Measurements from ENCODE around the gene TIFAB. TPM values are rescaled to one million over a fixed set of nuclear protein-coding genes. Genes with fewer than 3 reads are reported as not detected.

The TIFAB gene
- total and polyA plus RNA-seq, 4 experiments from 2014 or later: 0.19 TPM; not detected in 3

- POLR2A ChIA-PET (ENCODE audit: partially characterized antibody): no interaction called here
- H3K36me3 Mint-ChIP-seq: no peaks in the 10 kb centered on the region
- no peak overlapping the region for H3K27ac Mint-ChIP-seq
- CTCF ChIA-PET (ENCODE audit: partially characterized antibody): interaction anchor here (1.0 to 2.1 kb wide), 3 partner anchors 12 to 96 kb away, joined by 3 to 8 read pairs (median 3); no protein-coding TSS in a partner anchor
- peaks cover 3 to 6% (median 5%) of the 10 kb centered on the region in 4 donors for H3K4me1 Mint-ChIP-seq
- H3K9me3 Mint-ChIP-seq: no peaks in the 10 kb centered on the region
- no peak overlapping the region for H3K4me3 ChIP-seq (ENCODE audit: low read length in 2 of 2)
- no peaks in the 10 kb centered on the region for H3K9me3 ChIP-seq (ENCODE audit: control insufficient read depth in 1 of 2, low read length in 2 of 2)
- no peak overlapping the region for H3K4me3 Mint-ChIP-seq
- no peaks in the 10 kb centered on the region for H3K4me1 ChIP-seq (ENCODE audit: insufficient read depth, low read length)
- H3K27ac ChIP-seq (ENCODE audit: low read depth, low read length): no peak overlapping the region
- no peaks in the 10 kb centered on the region for H3K27me3 ChIP-seq (ENCODE audit: insufficient read depth, low read length)
- DNase-seq: no peak
- intact Hi-C loops (cut with micrococcal nuclease): no loop called here
- peaks cover 15 to 33% of the 10 kb centered on the region in 2 donors for H3K27me3 Mint-ChIP-seq
- H3K36me3 ChIP-seq (ENCODE audit: insufficient read depth, low read length): no peaks in the 10 kb centered on the region
These were observed 17.8 kb upstream of the TIFAB start for GRCh38 chr5:135469911-135470310.

- peaks cover 15 to 35% of the 10 kb centered on the region in 2 donors for H3K27me3 Mint-ChIP-seq
- intact Hi-C loops (cut with micrococcal nuclease): no loop called here
- no peak overlapping the region for H3K27ac Mint-ChIP-seq
- Histone ChIP-seq H3K4me3 (ENCODE audit: low read length in 2 of 2) (no peak overlapping the region), H3K36me3 (ENCODE audit: insufficient read depth, low read length) (no peaks in the 10 kb centered on the region), H3K27me3 (ENCODE audit: insufficient read depth, low read length) (no peaks in the 10 kb centered on the region), H3K4me1 (ENCODE audit: insufficient read depth, low read length) (no peaks in the 10 kb centered on the region), H3K9me3 (ENCODE audit: control insufficient read depth in 1 of 2, low read length in 2 of 2) (no peaks in the 10 kb centered on the region), H3K27ac (ENCODE audit: low read depth, low read length) (no peak overlapping the region)
- no peak overlapping the region for H3K4me3 Mint-ChIP-seq
- ChIA-PET POLR2A (ENCODE audit: partially characterized antibody) (no interaction called here), CTCF (ENCODE audit: partially characterized antibody) (interaction anchor here (2.1 to 8.4 kb wide), 2 partner anchors 11 to 83 kb away, joined by 8 to 100 read pairs; no protein-coding TSS in a partner anchor)
- no peaks in the 10 kb centered on the region for H3K36me3 Mint-ChIP-seq
- peaks cover 3 to 6% (median 5%) of the 10 kb centered on the region in 4 donors for H3K4me1 Mint-ChIP-seq
- no peaks in the 10 kb centered on the region for H3K9me3 Mint-ChIP-seq
- DNase-seq: no peak
These were observed 16.4 kb upstream of the TIFAB start for GRCh38 chr5:135468541-135468940.

GRCh38 chr5:135467871-135468485, 15.8 kb upstream of the TIFAB start:
- Mint-ChIP-seq H3K4me1 (peaks cover 3 to 6% (median 5%) of the 10 kb centered on the region in 4 donors), H3K36me3 (no peaks in the 10 kb centered on the region), H3K27ac (no peak overlapping the region), H3K4me3 (peak overlapping the region in 1 of 8 donors; percentile 11), H3K27me3 (peaks cover 15 to 32% of the 10 kb centered on the region in 2 donors), H3K9me3 (no peaks in the 10 kb centered on the region)
- intact Hi-C loops (cut with micrococcal nuclease): no loop called here
- H3K4me3 ChIP-seq (ENCODE audit: low read length in 2 of 2): no peak overlapping the region
- no peaks in the 10 kb centered on the region for H3K9me3 ChIP-seq (ENCODE audit: control insufficient read depth in 1 of 2, low read length in 2 of 2)
- CTCF ChIA-PET (ENCODE audit: partially characterized antibody): interaction anchor here (3.3 to 8.4 kb wide), 2 partner anchors 83 to 98 kb away, joined by 50 to 100 read pairs; no protein-coding TSS in a partner anchor
- H3K27me3 ChIP-seq (ENCODE audit: insufficient read depth, low read length): no peaks in the 10 kb centered on the region
- H3K4me1 ChIP-seq (ENCODE audit: insufficient read depth, low read length): no peaks in the 10 kb centered on the region
- DNase-seq: no peak
- POLR2A ChIA-PET (ENCODE audit: partially characterized antibody): no interaction called here
- no peaks in the 10 kb centered on the region for H3K36me3 ChIP-seq (ENCODE audit: insufficient read depth, low read length)
- H3K27ac ChIP-seq (ENCODE audit: low read depth, low read length): no peak overlapping the region

GRCh38 chr5:135467051-135467625, 15.0 kb upstream of the TIFAB start:
- ChIA-PET CTCF (ENCODE audit: partially characterized antibody) (interaction anchor here (1.1 to 8.4 kb wide), 7 partner anchors 8 to 99 kb away, joined by 3 to 100 read pairs (median 4); no protein-coding TSS in a partner anchor), POLR2A (ENCODE audit: partially characterized antibody) (no interaction called here)
- no peak for DNase-seq
- no peak overlapping the region for H3K27ac ChIP-seq (ENCODE audit: low read depth, low read length)
- no peaks in the 10 kb centered on the region for H3K36me3 ChIP-seq (ENCODE audit: insufficient read depth, low read length)
- no peaks in the 10 kb centered on the region for H3K4me1 ChIP-seq (ENCODE audit: insufficient read depth, low read length)
- Mint-ChIP-seq H3K27me3 (peaks cover 15 to 31% of the 10 kb centered on the region in 2 donors), H3K9me3 (no peaks in the 10 kb centered on the region), H3K27ac (no peak overlapping the region), H3K4me3 (no peak overlapping the region), H3K4me1 (peaks cover 4 to 11% (median 6%) of the 10 kb centered on the region in 4 donors), H3K36me3 (no peaks in the 10 kb centered on the region)
- no peaks in the 10 kb centered on the region for H3K27me3 ChIP-seq (ENCODE audit: insufficient read depth, low read length)
- intact Hi-C loops (cut with micrococcal nuclease): no loop called here
- H3K4me3 ChIP-seq (ENCODE audit: low read length in 2 of 2): no peak overlapping the region
- H3K9me3 ChIP-seq (ENCODE audit: control insufficient read depth in 1 of 2, low read length in 2 of 2): no peaks in the 10 kb centered on the region

GRCh38 chr5:135466178-135467050, 14.3 kb upstream of the TIFAB start:
- H3K36me3 ChIP-seq (ENCODE audit: insufficient read depth, low read length): no peaks in the 10 kb centered on the region
- peaks cover 15 to 31% of the 10 kb centered on the region in 2 donors for H3K27me3 Mint-ChIP-seq
- H3K27ac Mint-ChIP-seq: no peak overlapping the region
- POLR2A ChIA-PET (ENCODE audit: partially characterized antibody): interaction anchor here (1.2 kb wide), 1 partner anchor 100 kb away, joined by 3 read pairs; no protein-coding TSS in a partner anchor
- H3K4me3 ChIP-seq (ENCODE audit: low read length in 2 of 2): no peak overlapping the region
- CTCF ChIA-PET (ENCODE audit: partially characterized antibody): interaction anchor here (0.7 to 8.4 kb wide), 11 partner anchors 8 to 104 kb away, joined by 3 to 100 read pairs (median 3); partner anchors contain the start of gene DCANP1
- DNase-seq: peak; percentile 40 to 47 (median 43)
- peak overlapping the region in 6 of 8 donors; percentile 12 to 77 (median 62) for H3K4me3 Mint-ChIP-seq
- H3K9me3 ChIP-seq (ENCODE audit: control insufficient read depth in 1 of 2, low read length in 2 of 2): no peaks in the 10 kb centered on the region
- no peak overlapping the region for H3K27ac ChIP-seq (ENCODE audit: low read depth, low read length)
- no peaks in the 10 kb centered on the region for H3K27me3 ChIP-seq (ENCODE audit: insufficient read depth, low read length)
- H3K9me3 Mint-ChIP-seq: no peaks in the 10 kb centered on the region
- no peaks in the 10 kb centered on the region for H3K4me1 ChIP-seq (ENCODE audit: insufficient read depth, low read length)
- H3K36me3 Mint-ChIP-seq: no peaks in the 10 kb centered on the region
- peaks cover 4 to 11% (median 6%) of the 10 kb centered on the region in 4 donors for H3K4me1 Mint-ChIP-seq
- intact Hi-C loops (cut with micrococcal nuclease): loop anchor here (1.0 kb wide), 2 partner anchors 100 to 104 kb away; no protein-coding TSS in a partner anchor

GRCh38 chr5:135465391-135466122, 13.4 kb upstream of the TIFAB start:
- H3K4me3 Mint-ChIP-seq: no peak overlapping the region
- no peak overlapping the region for H3K27ac ChIP-seq (ENCODE audit: low read depth, low read length)
- intact Hi-C loops (cut with micrococcal nuclease): loop anchor here (1.0 kb wide), 2 partner anchors 101 to 105 kb away; no protein-coding TSS in a partner anchor
- no peaks in the 10 kb centered on the region for H3K36me3 Mint-ChIP-seq
- no peak overlapping the region for H3K4me3 ChIP-seq (ENCODE audit: low read length in 2 of 2)
- H3K27me3 ChIP-seq (ENCODE audit: insufficient read depth, low read length): no peaks in the 10 kb centered on the region
- no peak overlapping the region for H3K27ac Mint-ChIP-seq
- no peaks in the 10 kb centered on the region for H3K4me1 ChIP-seq (ENCODE audit: insufficient read depth, low read length)
- ChIA-PET CTCF (ENCODE audit: partially characterized antibody) (interaction anchor here (0.8 to 8.4 kb wide), 13 partner anchors 8 to 101 kb away, joined by 3 to 100 read pairs (median 4); partner anchors contain the start of genes DCANP1 and TIFAB), POLR2A (ENCODE audit: partially characterized antibody) (interaction anchor here (1.2 kb wide), 1 partner anchor 101 kb away, joined by 3 read pairs; no protein-coding TSS in a partner anchor)
- no peaks in the 10 kb centered on the region for H3K9me3 ChIP-seq (ENCODE audit: control insufficient read depth in 1 of 2, low read length in 2 of 2)
- H3K36me3 ChIP-seq (ENCODE audit: insufficient read depth, low read length): no peaks in the 10 kb centered on the region
- no peaks in the 10 kb centered on the region for H3K9me3 Mint-ChIP-seq
- peaks cover 15 to 31% of the 10 kb centered on the region in 2 donors for H3K27me3 Mint-ChIP-seq
- H3K4me1 Mint-ChIP-seq: peaks cover 4 to 11% (median 6%) of the 10 kb centered on the region in 4 donors
- DNase-seq: no peak

Measured in CD4-positive, alpha-beta memory T cell (primary cell).